Esophagus muscularis mucosa (tissue), 4 donors: ENCODE results near the gene ALS2CL.

ENCODE experiments used
- CTCF ChIP-seq, 3 experiments: fragments of 200-600 bp in 2 of 3; fragments of 450-650 bp in 1 of 3; sonication (generic) in 2 of 3; IDR thresholded peaks; one replicate each; pipeline ENCODE4 v1.5.1; 2017 to 2019; ENCODE audit warnings: antibody characterized with exemption in 3 of 3, mild to moderate bottlenecking in 2 of 3, moderate library complexity in 1 of 3
- EP300 ChIP-seq: sonication (generic); formaldehyde crosslinking; IDR thresholded peaks from one replicate; pipeline ENCODE4 v1.6.1; 2017; ENCODE audit warnings: antibody characterized with exemption
- POLR2A ChIP-seq: fragments of 450-650 bp; IDR thresholded peaks from one replicate; pipeline ENCODE4 v1.6.1; 2017; ENCODE audit warnings: antibody characterized with exemption, moderate library complexity, mild to moderate bottlenecking, low read depth
- POLR2AphosphoS5 ChIP-seq, 2 donors: sonication (generic); formaldehyde crosslinking; IDR thresholded peaks; one replicate each; pipeline ENCODE4 v1.6.1; 2017; ENCODE audit warnings: antibody characterized with exemption in 2 of 2

- TF ChIP-seq CTCF (IDR thresholded peaks at IDR 0.05) (no peak), POLR2A (no peak), POLR2AphosphoS5 (IDR thresholded peaks at IDR 0.05) (no peak), EP300 (no peak)
These were observed 16.1 kb downstream of the ALS2CL start for GRCh38 chr3:46677411-46677726.
